GM12891 (cell line): ENCODE results near the gene AXIN2.

Source experiments
- POLR2A ChIP-seq: IDR thresholded peaks from 2 replicates; pipeline ENCODE4 v1.6.1; 2011; ENCODE audit warnings: low read depth, low read length, control low read depth
- POLR2AphosphoS5 ChIP-seq: IDR thresholded peaks from 2 replicates; pipeline ENCODE4 v1.6.1; 2011; ENCODE audit warnings: low read depth, low read length, control low read depth
- SPI1 ChIP-seq: IDR thresholded peaks from 2 replicates; pipeline ENCODE4 v1.6.1; 2011; ENCODE audit warnings: low read depth, low read length, control low read depth
- TAF1 ChIP-seq: IDR thresholded peaks from 2 replicates; pipeline ENCODE4 v1.6.1; 2011; ENCODE audit warnings: low read depth, low read length, control low read depth

- no peak for TF ChIP-seq POLR2A
- TF ChIP-seq POLR2AphosphoS5, result no peak
- TF ChIP-seq TAF1, result no peak
- no peak for TF ChIP-seq SPI1
Measured at GRCh38 chr17:65552214-65552613, 9.2 kb downstream of the AXIN2 start.
